HFFc6 (cell line): ENCODE results near the gene TMEM125. TPM values are rescaled to one million over a fixed set of nuclear protein-coding genes. Genes with fewer than 3 reads are reported as not detected.

Source experiments
- DNase-seq: peaks from one replicate; pipeline ENCODE4 v3.0.0-alpha.2; 2018
- H3K27ac Mint-ChIP-seq: 2 replicates; pipeline ENCODE4 v1.8.0; 2020; ENCODE audit warnings: mild to moderate bottlenecking, mixed read lengths
- H3K27me3 Mint-ChIP-seq: 2 replicates; pipeline ENCODE4 v1.8.0; 2021; ENCODE audit warnings: mild to moderate bottlenecking, moderate library complexity, mixed read lengths; ENCODE audit not compliant: insufficient read depth
- H3K36me3 Mint-ChIP-seq: 2 replicates; pipeline ENCODE4 v1.8.0; 2021; ENCODE audit warnings: low read depth, mixed read lengths
- H3K4me1 Mint-ChIP-seq: 2 replicates; pipeline ENCODE4 v1.8.0; 2020; ENCODE audit warnings: low read depth, mixed read lengths
- H3K4me3 Mint-ChIP-seq: 2 replicates; pipeline ENCODE4 v1.8.0; 2020; ENCODE audit warnings: mild to moderate bottlenecking, moderate library complexity, mixed read lengths
- H3K9me3 Mint-ChIP-seq: 2 replicates; pipeline ENCODE4 v1.8.0; 2020; ENCODE audit warnings: mild to moderate bottlenecking, mixed read lengths
- CTCF ChIP-seq: fragments of 200-600 bp; sonication (generic); IDR thresholded peaks from 2 replicates; pipeline ENCODE4 v1.5.0; 2021; ENCODE audit warnings: antibody characterized with exemption, mild to moderate bottlenecking
- total RNA-seq, 6 experiments: library from RNA; stranded (reverse); fragmentation: NEBNext Ultra II Directional; extraction: Animal tissue kit (Norgen Biotek cat#: 25700); gene quantifications; 2 replicates in 1 of 6; 3 replicates in 5 of 6; pipeline ENCODE4 v1.2.3, GENCODE V29; 2021

The TMEM125 gene
- total RNA-seq, 6 experiments from 2014 or later = not detected

- H3K9me3 Mint-ChIP-seq = no peaks in the 10 kb centered on the region
- H3K27me3 Mint-ChIP-seq = peaks cover 1% of the 10 kb centered on the region; the same call in 1 of the 2 replicates
- H3K4me3 Mint-ChIP-seq = no peak overlapping the region
- peak overlapping the region; percentile 28; the same call in 1 of the 2 replicates for H3K27ac Mint-ChIP-seq
- H3K36me3 Mint-ChIP-seq = no peaks in the 10 kb centered on the region
- DNase-seq = peak; percentile 55
- peak; percentile 99 for TF ChIP-seq CTCF
- peaks cover 47% of the 10 kb centered on the region for H3K4me1 Mint-ChIP-seq
These were observed 42.5 kb upstream of the TMEM125 start for GRCh38 chr1:43227143-43227764.

GRCh38 chr1:43229826-43230780 is 39.7 kb upstream of the TMEM125 start:
- peaks cover 1% of the 10 kb centered on the region; the same call in 1 of the 2 replicates for H3K27me3 Mint-ChIP-seq
- no peak overlapping the region; the same call in 1 of the 2 replicates for H3K27ac Mint-ChIP-seq

GRCh38 chr1:43232074-43232473 is 37.7 kb upstream of the TMEM125 start:
- TF ChIP-seq CTCF = no peak

More at GRCh38 chr1:43229826-43230780, 39.7 kb upstream of the TMEM125 start:
- Mint-ChIP-seq H3K4me3 (no peak overlapping the region), H3K36me3 (no peaks in the 10 kb centered on the region), H3K4me1 (peaks cover 52% of the 10 kb centered on the region), H3K9me3 (no peaks in the 10 kb centered on the region)
- TF ChIP-seq CTCF = no peak
- DNase-seq = no peak

GRCh38 chr1:43232482-43232881 is 37.3 kb upstream of the TMEM125 start:
- Mint-ChIP-seq H3K4me3 (peak overlapping the region; percentile 46), H3K9me3 (no peaks in the 10 kb centered on the region), H3K27ac (peak overlapping the region; percentile 81), H3K27me3 (peaks cover 1% of the 10 kb centered on the region; the same call in 1 of the 2 replicates), H3K36me3 (no peaks in the 10 kb centered on the region), H3K4me1 (peaks cover 43% of the 10 kb centered on the region)
- no peak for DNase-seq
- no peak for TF ChIP-seq CTCF

More at GRCh38 chr1:43232074-43232473, 37.7 kb upstream of the TMEM125 start:
- H3K27ac Mint-ChIP-seq = peak overlapping the region; percentile 81
- DNase-seq = peak; percentile 63
- H3K36me3 Mint-ChIP-seq = no peaks in the 10 kb centered on the region
- H3K4me3 Mint-ChIP-seq = peak overlapping the region; percentile 46
- peaks cover 43% of the 10 kb centered on the region for H3K4me1 Mint-ChIP-seq
- H3K9me3 Mint-ChIP-seq = no peaks in the 10 kb centered on the region
- H3K27me3 Mint-ChIP-seq = peaks cover 1% of the 10 kb centered on the region; the same call in 1 of the 2 replicates

GRCh38 chr1:43233631-43234030 is 36.2 kb upstream of the TMEM125 start:
- Mint-ChIP-seq H3K4me3 (no peak overlapping the region), H3K27me3 (peaks cover 3% of the 10 kb centered on the region), H3K27ac (no peak overlapping the region), H3K4me1 (peaks cover 46% of the 10 kb centered on the region), H3K9me3 (no peaks in the 10 kb centered on the region), H3K36me3 (no peaks in the 10 kb centered on the region)
- no peak for TF ChIP-seq CTCF
- no peak for DNase-seq
